ENCODE data around the gene CCDC171. TPM values are rescaled to one million over a fixed set of nuclear protein-coding genes. Genes with fewer than 3 reads are reported as not detected.

Gene CCDC171
- total and polyA plus RNA-seq, 10 of the 15 experiments (the other 5 are each of a cell fraction or from before 2014, with no cell fraction given), result 1.00 to 7.2 (median 2.8) TPM

DNA sequence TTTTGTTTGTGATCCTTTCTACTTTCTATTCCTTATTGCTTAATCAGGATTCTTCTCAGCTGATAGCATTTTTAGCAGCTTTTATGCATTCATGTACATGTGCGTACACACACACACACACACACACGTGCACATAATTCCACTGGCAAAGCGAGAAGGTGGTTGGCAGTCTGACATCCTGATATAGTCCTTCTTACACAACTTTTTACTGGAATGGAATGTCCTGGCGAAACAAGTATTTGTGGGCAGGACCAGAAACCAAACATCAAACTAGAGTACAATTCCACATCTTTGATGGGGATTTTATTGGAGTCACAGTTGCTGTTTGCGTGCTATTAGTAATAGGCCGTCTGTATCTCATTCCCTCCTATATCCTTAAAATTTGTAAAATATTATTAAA is 356.5 kb downstream of the CCDC171 start:
- BruUV-seq (replicated peaks), result no TSS peak
- TF ChIP-seq, protein P1, sequence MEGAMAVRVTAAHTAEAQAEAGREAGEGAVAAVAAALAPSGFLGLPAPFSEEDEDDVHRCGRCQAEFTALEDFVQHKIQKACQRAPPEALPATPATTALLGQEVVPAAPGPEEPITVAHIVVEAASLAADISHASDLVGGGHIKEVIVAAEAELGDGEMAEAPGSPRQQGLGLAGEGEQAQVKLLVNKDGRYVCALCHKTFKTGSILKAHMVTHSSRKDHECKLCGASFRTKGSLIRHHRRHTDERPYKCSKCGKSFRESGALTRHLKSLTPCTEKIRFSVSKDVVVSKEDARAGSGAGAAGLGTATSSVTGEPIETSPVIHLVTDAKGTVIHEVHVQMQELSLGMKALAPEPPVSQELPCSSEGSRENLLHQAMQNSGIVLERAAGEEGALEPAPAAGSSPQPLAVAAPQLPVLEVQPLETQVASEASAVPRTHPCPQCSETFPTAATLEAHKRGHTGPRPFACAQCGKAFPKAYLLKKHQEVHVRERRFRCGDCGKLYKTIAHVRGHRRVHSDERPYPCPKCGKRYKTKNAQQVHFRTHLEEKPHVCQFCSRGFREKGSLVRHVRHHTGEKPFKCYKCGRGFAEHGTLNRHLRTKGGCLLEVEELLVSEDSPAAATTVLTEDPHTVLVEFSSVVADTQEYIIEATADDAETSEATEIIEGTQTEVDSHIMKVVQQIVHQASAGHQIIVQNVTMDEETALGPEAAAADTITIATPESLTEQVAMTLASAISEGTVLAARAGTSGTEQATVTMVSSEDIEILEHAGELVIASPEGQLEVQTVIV (IDR thresholded peaks at IDR 0.05; ENCODE audit: borderline replicate concordance, partially characterized antibody), result no peak
- TF ChIP-seq, protein P2, sequence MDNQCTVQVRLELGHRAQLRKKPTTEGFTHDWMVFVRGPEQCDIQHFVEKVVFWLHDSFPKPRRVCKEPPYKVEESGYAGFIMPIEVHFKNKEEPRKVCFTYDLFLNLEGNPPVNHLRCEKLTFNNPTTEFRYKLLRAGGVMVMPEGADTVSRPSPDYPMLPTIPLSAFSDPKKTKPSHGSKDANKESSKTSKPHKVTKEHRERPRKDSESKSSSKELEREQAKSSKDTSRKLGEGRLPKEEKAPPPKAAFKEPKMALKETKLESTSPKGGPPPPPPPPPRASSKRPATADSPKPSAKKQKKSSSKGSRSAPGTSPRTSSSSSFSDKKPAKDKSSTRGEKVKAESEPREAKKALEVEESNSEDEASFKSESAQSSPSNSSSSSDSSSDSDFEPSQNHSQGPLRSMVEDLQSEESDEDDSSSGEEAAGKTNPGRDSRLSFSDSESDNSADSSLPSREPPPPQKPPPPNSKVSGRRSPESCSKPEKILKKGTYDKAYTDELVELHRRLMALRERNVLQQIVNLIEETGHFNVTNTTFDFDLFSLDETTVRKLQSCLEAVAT (IDR thresholded peaks at IDR 0.05), result no peak
- TF ChIP-seq NR2C1 (IDR thresholded peaks at IDR 0.05), result no peak
- no peak for TF ChIP-seq SMC3 (IDR thresholded peaks at IDR 0.05; ENCODE audit: borderline replicate concordance, low read length)
- TF ChIP-seq, protein P3, sequence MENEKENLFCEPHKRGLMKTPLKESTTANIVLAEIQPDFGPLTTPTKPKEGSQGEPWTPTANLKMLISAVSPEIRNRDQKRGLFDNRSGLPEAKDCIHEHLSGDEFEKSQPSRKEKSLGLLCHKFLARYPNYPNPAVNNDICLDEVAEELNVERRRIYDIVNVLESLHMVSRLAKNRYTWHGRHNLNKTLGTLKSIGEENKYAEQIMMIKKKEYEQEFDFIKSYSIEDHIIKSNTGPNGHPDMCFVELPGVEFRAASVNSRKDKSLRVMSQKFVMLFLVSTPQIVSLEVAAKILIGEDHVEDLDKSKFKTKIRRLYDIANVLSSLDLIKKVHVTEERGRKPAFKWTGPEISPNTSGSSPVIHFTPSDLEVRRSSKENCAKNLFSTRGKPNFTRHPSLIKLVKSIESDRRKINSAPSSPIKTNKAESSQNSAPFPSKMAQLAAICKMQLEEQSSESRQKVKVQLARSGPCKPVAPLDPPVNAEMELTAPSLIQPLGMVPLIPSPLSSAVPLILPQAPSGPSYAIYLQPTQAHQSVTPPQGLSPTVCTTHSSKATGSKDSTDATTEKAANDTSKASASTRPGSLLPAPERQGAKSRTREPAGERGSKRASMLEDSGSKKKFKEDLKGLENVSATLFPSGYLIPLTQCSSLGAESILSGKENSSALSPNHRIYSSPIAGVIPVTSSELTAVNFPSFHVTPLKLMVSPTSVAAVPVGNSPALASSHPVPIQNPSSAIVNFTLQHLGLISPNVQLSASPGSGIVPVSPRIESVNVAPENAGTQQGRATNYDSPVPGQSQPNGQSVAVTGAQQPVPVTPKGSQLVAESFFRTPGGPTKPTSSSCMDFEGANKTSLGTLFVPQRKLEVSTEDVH (IDR thresholded peaks at IDR 0.05; ENCODE audit: low read depth, partially characterized antibody), result no peak
- TF ChIP-seq ZNF274 (IDR thresholded peaks at IDR 0.05; ENCODE audit: insufficient read depth, insufficient read length), result no peak
- no peak for TF ChIP-seq HCFC1 (IDR thresholded peaks at IDR 0.05; ENCODE audit: low read length)
- TF ChIP-seq CBFB (IDR thresholded peaks at IDR 0.05; ENCODE audit: low read depth), result no peak
- no peak for TF ChIP-seq CBX3 (IDR thresholded peaks at IDR 0.05; ENCODE audit: borderline replicate concordance, low read depth)
- TF ChIP-seq, protein P4, sequence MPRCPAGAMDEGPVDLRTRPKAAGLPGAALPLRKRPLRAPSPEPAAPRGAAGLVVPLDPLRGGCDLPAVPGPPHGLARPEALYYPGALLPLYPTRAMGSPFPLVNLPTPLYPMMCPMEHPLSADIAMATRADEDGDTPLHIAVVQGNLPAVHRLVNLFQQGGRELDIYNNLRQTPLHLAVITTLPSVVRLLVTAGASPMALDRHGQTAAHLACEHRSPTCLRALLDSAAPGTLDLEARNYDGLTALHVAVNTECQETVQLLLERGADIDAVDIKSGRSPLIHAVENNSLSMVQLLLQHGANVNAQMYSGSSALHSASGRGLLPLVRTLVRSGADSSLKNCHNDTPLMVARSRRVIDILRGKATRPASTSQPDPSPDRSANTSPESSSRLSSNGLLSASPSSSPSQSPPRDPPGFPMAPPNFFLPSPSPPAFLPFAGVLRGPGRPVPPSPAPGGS (IDR thresholded peaks at IDR 0.05; ENCODE audit: borderline replicate concordance, insufficient read depth, low read depth, low read length, poor library complexity, severe bottlenecking), result no peak
- no peak for TF ChIP-seq KAT2A (conservative IDR thresholded peaks at IDR 0.05; ENCODE audit: control insufficient read depth, low read depth, low read length)
- TF ChIP-seq, protein P5, sequence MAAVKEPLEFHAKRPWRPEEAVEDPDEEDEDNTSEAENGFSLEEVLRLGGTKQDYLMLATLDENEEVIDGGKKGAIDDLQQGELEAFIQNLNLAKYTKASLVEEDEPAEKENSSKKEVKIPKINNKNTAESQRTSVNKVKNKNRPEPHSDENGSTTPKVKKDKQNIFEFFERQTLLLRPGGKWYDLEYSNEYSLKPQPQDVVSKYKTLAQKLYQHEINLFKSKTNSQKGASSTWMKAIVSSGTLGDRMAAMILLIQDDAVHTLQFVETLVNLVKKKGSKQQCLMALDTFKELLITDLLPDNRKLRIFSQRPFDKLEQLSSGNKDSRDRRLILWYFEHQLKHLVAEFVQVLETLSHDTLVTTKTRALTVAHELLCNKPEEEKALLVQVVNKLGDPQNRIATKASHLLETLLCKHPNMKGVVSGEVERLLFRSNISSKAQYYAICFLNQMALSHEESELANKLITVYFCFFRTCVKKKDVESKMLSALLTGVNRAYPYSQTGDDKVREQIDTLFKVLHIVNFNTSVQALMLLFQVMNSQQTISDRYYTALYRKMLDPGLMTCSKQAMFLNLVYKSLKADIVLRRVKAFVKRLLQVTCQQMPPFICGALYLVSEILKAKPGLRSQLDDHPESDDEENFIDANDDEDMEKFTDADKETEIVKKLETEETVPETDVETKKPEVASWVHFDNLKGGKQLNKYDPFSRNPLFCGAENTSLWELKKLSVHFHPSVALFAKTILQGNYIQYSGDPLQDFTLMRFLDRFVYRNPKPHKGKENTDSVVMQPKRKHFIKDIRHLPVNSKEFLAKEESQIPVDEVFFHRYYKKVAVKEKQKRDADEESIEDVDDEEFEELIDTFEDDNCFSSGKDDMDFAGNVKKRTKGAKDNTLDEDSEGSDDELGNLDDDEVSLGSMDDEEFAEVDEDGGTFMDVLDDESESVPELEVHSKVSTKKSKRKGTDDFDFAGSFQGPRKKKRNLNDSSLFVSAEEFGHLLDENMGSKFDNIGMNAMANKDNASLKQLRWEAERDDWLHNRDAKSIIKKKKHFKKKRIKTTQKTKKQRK (IDR thresholded peaks at IDR 0.05; ENCODE audit: low read depth, low read length), result no peak
- TF ChIP-seq RCOR1 (conservative IDR thresholded peaks at IDR 0.05; ENCODE audit: low read depth, low read length), result no peak

More for the DNA sequence above, 356.5 kb downstream of the CCDC171 start:
- H3K9me3 ChIP-seq (replicated peaks; ENCODE audit: control insufficient read depth, insufficient read depth, low read length), result no peaks in the 10 kb centered on the region
- no peak overlapping the region for H3K4me2 ChIP-seq (ENCODE audit: control insufficient read depth, insufficient read depth)
- intact Hi-C loops (cut with micrococcal nuclease; ENCODE audit: unreplicated experiment) (no loop called here), in situ Hi-C loops (cut with MboI) (no loop called here)
- no peak overlapping the region for H3K9ac ChIP-seq (ENCODE audit: control insufficient read depth, insufficient read depth, low read length)
- POLR2A ChIA-PET, result no interaction called here
- no peaks in the 10 kb centered on the region for H3K79me2 ChIP-seq (ENCODE audit: control insufficient read depth, insufficient read depth, low read length)
- CTCF ChIA-PET, result interaction anchor here (0.6 kb wide), 1 partner anchor 357 kb away, joined by 3 read pairs; no protein-coding TSS in a partner anchor
- RAD21 ChIA-PET (ENCODE audit: unreplicated experiment), result no interaction called here
- 58% methylated on average over 6 of the region's 6 CpGs for WGBS (ENCODE audit: insufficient coverage, insufficient replicate concordance, low lambda C conversion rate, missing lambda C conversion rate)
- H3K27ac ChIP-seq (ENCODE audit: control insufficient read depth, insufficient read depth), result no peak overlapping the region
- SMC1A ChIA-PET (ENCODE audit: uncharacterized antibody, unreplicated experiment), result no interaction called here
- H3K4me3 ChIP-seq, result no peak overlapping the region
- H4K20me1 ChIP-seq (ENCODE audit: control insufficient read depth, insufficient read depth), result no peaks in the 10 kb centered on the region
- no peak for DNase-seq (ENCODE audit: low read depth, low spot score)
- ATAC-seq, result no peak
- no peak for FAIRE-seq
- H3K27me3 ChIP-seq (replicated peaks in 1 of 2; ENCODE audit: control insufficient read depth in 2 of 2, insufficient read depth in 2 of 2, low read length in 1 of 2), result no peaks in the 10 kb centered on the region
- no peaks in the 10 kb centered on the region for H3K36me3 ChIP-seq (ENCODE audit: control insufficient read depth in 2 of 2, insufficient read depth in 2 of 2, low read length in 1 of 2)
- H2AFZ ChIP-seq (ENCODE audit: control insufficient read depth, low read depth, low read length), result no peak overlapping the region
- no peaks in the 10 kb centered on the region for H3K4me1 ChIP-seq (ENCODE audit: control insufficient read depth, insufficient read depth, low read length)

All from GM12878 (cell line).